Kidney capillary endothelial cell (primary cell): ENCODE measurements around the gene POLE.

Source experiments
- DNase-seq: peaks from one replicate; pipeline ENCODE4 v3.0.0-alpha.2; 2018; ENCODE audit warnings: low spot score

POLE gene

GRCh38 chr12:132677492-132677891 lies 9.7 kb downstream of the POLE start:
- no peak for DNase-seq

- no peak for DNase-seq
Observed at GRCh38 chr12:132675757-132676432, 11.2 kb downstream of the POLE start.

DNA sequence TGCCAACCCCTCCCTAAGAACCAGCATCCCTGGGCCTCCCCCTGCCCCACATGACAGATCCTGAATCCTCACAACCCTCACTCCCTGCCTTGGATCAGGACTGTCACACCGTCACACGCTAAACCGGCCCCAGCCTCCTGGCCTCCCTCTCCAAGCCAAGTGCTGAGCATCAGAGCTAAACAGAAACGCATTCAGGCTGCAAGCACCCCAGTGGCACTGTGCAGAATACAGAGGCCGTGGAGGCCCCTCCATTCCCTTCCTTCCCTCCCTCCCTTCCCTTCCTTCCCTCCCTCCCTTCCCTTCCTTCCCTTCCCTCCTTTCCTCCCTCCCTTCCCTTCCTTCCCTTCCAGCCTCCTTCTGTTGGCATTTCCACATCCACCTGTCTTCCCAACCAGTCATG lies 12.6 kb downstream of the POLE start:
- DNase-seq = no peak

- no peak for DNase-seq
Observed at GRCh38 chr12:132673288-132674179, 13.6 kb downstream of the POLE start.

DNA sequence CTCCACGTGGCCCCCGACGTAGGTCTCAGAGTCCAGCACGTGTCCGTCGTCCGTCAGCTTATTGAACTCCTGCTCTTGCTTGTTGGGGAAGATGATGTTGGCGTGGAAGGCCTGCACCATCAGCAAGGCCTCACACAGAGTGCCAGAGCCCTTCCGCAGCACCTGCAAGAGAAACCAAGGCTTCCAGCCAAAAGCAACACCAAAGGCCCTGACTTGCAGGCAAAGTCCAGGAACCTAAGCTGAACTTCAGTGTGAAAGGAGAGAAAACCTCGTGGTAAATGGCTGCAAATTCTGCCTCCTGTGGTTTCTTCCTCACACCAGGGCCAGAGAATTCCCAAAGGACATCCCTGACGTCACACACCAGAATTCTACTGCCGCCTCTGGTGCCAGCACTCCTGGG lies 14.5 kb downstream of the POLE start:
- DNase-seq = no peak

GRCh38 chr12:132672116-132672515 lies 15.0 kb downstream of the POLE start:
- no peak for DNase-seq

DNA sequence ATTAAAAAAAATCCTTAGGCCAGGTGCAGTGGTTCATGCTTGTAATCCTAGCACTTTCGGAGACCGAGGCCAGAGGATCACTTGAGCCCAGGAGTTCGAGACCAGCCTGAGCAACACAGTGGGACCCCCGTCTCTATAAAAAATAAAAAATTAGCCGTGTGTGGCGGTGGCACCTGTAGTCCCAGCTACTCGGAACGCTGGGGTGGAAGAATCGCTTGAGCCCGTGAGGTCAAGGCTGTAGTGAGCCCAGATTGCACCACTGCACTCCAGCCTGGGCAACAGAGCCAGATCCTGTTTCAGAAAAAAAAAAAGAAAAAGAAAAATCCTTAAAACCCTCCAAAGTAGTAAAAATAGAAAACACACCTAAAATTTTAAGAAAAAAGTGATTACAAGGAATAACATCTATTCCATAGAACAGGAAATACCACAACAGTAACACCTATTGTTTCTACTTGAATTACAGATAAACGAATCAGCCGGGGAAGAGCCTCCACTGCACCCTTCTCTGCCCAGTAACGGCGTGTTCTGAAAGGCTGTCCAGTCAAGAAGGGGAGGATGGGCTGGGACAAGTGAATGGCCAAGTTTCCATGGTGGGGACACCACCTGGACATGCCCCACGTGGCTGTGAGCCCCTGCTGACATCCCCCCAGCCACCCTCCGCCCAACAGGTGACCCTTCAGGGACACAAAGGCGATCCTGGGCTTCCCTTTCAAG lies 17.8 kb downstream of the POLE start:
- peak; percentile 5 for DNase-seq

GRCh38 chr12:132668191-132669088 lies 18.7 kb downstream of the POLE start:
- DNase-seq = no peak

DNA sequence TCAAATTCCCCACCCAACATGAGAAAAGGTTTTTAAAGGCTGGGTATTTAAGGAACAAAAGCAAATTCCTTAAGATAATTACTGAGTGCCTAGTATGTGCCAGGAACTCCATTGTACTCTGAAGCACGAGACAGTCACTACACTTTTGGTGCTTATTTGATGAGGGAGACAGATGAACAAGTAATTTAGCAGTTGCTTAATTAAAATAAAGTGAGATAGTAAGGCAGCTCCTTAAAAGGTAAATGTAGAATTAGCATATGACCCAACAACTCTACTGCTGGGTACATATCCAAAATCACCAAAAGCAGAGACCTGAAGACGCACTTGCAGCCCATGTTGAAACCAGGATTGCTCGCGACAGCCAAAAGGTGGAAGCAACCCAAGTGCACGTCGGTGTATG lies 21.3 kb downstream of the POLE start:
- DNase-seq = no peak

DNA sequence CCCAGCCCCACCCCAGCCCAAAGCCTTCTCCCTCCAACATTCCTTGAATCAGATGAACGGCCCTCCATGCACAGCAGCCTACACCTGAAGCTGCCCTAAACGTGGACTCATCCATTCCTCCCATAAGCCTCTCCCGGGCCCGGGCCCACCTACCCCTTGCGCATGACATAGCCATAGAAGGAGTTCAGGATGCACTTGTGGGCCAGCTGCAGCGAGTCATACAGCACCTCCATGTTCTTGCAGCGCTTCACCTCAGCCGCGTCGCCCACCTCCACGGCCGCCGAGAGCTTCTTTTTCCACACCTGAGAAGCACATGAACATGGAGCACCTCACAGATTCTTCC lies 22.0 kb downstream of the POLE start:
- no peak for DNase-seq

GRCh38 chr12:132664206-132665148 lies 22.7 kb downstream of the POLE start:
- no peak for DNase-seq

GRCh38 chr12:132662901-132663755 lies 24.0 kb downstream of the POLE start:
- DNase-seq = no peak

- no peak for DNase-seq
Observed at GRCh38 chr12:132661972-132662371, 25.2 kb downstream of the POLE start.

GRCh38 chr12:132660996-132661395 lies 26.1 kb downstream of the POLE start:
- no peak for DNase-seq

DNA sequence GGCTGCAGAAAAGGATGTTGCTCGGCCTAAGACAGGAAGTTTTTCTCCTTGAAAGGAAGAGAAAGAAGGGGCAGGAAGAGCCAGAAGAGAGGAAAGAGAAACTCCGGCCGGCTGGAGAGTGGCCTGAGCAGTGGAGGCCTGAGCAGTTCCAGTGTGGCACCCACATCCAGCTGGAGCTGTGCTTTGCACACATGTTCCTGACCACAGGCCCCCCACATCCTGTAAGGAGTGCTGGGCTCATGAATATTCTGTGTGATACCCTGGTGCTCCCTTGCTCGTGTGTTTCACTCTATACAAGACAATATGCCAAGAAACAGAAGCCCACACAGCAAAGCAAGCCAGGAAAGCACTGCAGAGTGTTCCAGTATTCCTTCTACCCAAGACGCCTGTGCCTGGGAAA lies 27.1 kb downstream of the POLE start:
- no peak for DNase-seq

DNA sequence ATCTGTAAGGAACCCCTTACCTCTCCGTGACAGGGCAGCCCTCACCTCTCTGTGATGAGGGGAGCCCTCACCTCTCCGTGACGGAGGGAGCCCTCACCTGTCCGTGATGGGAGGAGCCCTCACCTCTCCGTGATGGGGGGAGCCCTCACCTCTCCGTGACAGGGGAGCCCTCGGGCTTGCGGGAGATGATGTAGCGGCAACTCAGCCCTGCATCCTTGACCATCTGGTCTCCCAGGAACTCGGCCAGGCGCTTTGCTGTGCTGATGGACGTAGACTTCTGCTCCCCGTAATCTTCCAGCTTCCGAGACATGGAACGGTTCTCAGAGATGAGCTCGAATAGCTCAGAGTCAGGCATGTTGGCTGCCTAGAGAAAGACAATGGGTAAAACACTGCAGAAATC lies 28.0 kb downstream of the POLE start:
- DNase-seq = no peak

GRCh38 chr12:132658149-132658894 lies 28.8 kb downstream of the POLE start:
- DNase-seq = no peak

GRCh38 chr12:132657004-132657727 lies 30.0 kb downstream of the POLE start:
- DNase-seq = no peak
